Neural cell (in vitro differentiated cells): ENCODE data around the gene HBM.

ENCODE experiments used
- RAD21 ChIP-seq: fragments of 450-650 bp; conservative IDR thresholded peaks from 2 replicates; pipeline ENCODE4 v1.6.1; 2014; ENCODE audit warnings: antibody characterized with exemption, mild to moderate bottlenecking, moderate library complexity
- TF ChIP-seq, protein P1 (sequence below): fragments of 450-650 bp; IDR thresholded peaks from 2 replicates; pipeline ENCODE4 v1.5.1; 2014; ENCODE audit warnings: antibody characterized with exemption, mild to moderate bottlenecking, moderate library complexity; ENCODE audit not compliant: poor library complexity, severe bottlenecking

- TF ChIP-seq RAD21 = no peak
- TF ChIP-seq, protein P1, sequence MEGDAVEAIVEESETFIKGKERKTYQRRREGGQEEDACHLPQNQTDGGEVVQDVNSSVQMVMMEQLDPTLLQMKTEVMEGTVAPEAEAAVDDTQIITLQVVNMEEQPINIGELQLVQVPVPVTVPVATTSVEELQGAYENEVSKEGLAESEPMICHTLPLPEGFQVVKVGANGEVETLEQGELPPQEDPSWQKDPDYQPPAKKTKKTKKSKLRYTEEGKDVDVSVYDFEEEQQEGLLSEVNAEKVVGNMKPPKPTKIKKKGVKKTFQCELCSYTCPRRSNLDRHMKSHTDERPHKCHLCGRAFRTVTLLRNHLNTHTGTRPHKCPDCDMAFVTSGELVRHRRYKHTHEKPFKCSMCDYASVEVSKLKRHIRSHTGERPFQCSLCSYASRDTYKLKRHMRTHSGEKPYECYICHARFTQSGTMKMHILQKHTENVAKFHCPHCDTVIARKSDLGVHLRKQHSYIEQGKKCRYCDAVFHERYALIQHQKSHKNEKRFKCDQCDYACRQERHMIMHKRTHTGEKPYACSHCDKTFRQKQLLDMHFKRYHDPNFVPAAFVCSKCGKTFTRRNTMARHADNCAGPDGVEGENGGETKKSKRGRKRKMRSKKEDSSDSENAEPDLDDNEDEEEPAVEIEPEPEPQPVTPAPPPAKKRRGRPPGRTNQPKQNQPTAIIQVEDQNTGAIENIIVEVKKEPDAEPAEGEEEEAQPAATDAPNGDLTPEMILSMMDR = no peak
Measured at GRCh38 chr16:168424-168823, 2.6 kb downstream of the HBM start.
